GM12872 (cell line): Measurements from ENCODE around the gene COL4A2.

Experiments used
- CTCF ChIP-seq: IDR thresholded peaks from 3 replicates; pipeline ENCODE4 v1.5.1; 2011; ENCODE audit warnings: low read depth, mild to moderate bottlenecking, low read length, moderate library complexity; ENCODE audit not compliant: insufficient read depth

COL4A2 gene

GRCh38 chr13:110424569-110425443 is 117.7 kb downstream of the COL4A2 start:
- TF ChIP-seq CTCF = no peak

DNA sequence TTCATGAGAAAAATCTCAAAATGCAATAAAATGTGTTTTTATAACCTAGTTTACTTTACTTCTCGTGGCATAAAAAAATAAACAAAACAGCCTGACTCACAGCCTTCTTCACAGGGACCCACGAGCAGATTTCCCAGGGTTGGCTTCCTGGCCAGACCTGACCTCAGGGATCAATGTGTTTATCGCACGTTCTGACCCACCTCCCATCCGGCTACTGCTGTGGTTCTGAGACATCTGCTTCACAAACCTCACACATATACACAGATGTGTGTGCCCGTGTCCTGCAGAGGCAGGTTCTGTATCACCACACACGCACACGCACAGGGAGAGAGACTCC is 118.3 kb downstream of the COL4A2 start:
- no peak for TF ChIP-seq CTCF

GRCh38 chr13:110426735-110427134 is 119.7 kb downstream of the COL4A2 start:
- no peak for TF ChIP-seq CTCF

DNA sequence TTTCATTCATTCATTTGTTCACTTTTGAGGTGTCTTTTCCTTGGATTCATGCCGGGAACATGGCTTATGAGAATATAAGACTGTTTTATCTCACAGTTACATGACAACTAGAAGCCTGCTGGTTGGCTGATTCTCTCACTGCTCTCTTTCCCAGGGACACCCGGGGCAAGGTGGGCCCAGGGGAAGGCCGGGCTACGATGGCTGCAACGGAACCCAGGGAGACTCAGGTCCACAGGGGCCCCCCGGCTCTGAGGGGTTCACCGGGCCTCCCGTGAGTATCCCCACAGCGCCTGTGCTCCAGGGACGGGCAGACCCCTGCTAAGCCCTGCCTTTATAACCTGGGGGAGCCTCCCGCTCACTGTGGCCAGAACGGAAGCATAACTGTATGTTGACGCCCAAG is 121.2 kb downstream of the COL4A2 start:
- no peak for TF ChIP-seq CTCF

GRCh38 chr13:110430391-110431336 is 123.6 kb downstream of the COL4A2 start:
- TF ChIP-seq CTCF = no peak

- no peak for TF ChIP-seq CTCF
These were observed 124.6 kb downstream of the COL4A2 start for GRCh38 chr13:110431425-110432294.

DNA sequence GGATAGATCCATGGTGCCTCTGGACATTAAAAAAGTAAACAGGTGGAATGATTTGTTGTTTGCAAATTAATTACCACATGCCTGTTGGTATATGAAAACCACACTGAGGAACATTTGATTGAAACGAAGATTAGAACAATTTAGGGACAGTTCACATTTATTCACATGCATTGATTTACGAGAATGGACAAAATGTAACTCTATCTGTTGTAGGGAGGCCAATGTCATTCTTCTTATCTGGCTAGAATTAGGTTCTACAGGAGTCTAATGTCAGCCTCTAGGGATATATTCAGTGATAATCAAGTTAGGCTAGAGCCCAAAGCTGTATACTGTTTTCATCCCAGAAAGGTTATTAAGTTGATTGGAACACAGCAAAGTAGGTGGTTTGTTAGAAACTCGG is 125.4 kb downstream of the COL4A2 start:
- no peak for TF ChIP-seq CTCF
